SK-N-SH treated with all-trans-retinoic acid at 6 μM for 48 hours (cell line): Measurements from ENCODE around the gene CALHM4.
A peak's percentile ranks its signal among the peaks of the same experiment; 100 is the strongest.

Experiments
- ATAC-seq: fragments of 200-7000 bp; cut with Tn5 transposase; 3 replicates; pipeline ENCODE4 v1.9.1; 2020; ENCODE audit warnings: mild to moderate bottlenecking, moderate library complexity
- ARNTL ChIP-seq: fragments of 450-650 bp; formaldehyde crosslinking; IDR thresholded peaks from 2 replicates; pipeline ENCODE4 v1.5.0; 2020; ENCODE audit warnings: low read depth, mild to moderate bottlenecking, moderate library complexity, borderline replicate concordance
- ESRRG ChIP-seq: fragments of 250-450 bp; sonication (Bioruptor Pico); IDR thresholded peaks from 2 replicates; pipeline ENCODE4 v1.6.1; 2021; ENCODE audit warnings: mild to moderate bottlenecking
- GLIS3 ChIP-seq: fragments of 250-450 bp; sonication (Bioruptor Pico); IDR thresholded peaks from 2 replicates; pipeline ENCODE4 v1.5.0; 2020; ENCODE audit warnings: mild to moderate bottlenecking, moderate library complexity
- ISL1 ChIP-seq: fragments of 250-450 bp; sonication (Bioruptor Pico); IDR thresholded peaks from 2 replicates; pipeline ENCODE4 v2.1.2; 2022; ENCODE audit warnings: mild to moderate bottlenecking, moderate library complexity
- OSR1 ChIP-seq: fragments of 250-450 bp; sonication (Bioruptor Pico); IDR thresholded peaks from 2 replicates; pipeline ENCODE4 v1.8.0; 2022; ENCODE audit warnings: moderate library complexity, mild to moderate bottlenecking, inconsistent platforms
- PPARA ChIP-seq: fragments of 250-450 bp; sonication (Bioruptor Pico); IDR thresholded peaks from 2 replicates; pipeline ENCODE4 v1.5.0; 2020; ENCODE audit warnings: mild to moderate bottlenecking, borderline replicate concordance
- RARB ChIP-seq: fragments of 250-450 bp; sonication (Bioruptor Pico); IDR thresholded peaks from 2 replicates; pipeline ENCODE4 v1.8.0; 2021; ENCODE audit warnings: mild to moderate bottlenecking, moderate library complexity
- SNAI2 ChIP-seq: fragments of 250-450 bp; sonication (Bioruptor Pico); IDR thresholded peaks from 2 replicates; pipeline ENCODE4 v1.5.0; 2020; ENCODE audit warnings: mild to moderate bottlenecking, moderate library complexity
- TOX ChIP-seq: fragments of 250-450 bp; sonication (Bioruptor Pico); IDR thresholded peaks from 2 replicates; pipeline ENCODE4 v1.8.0; 2021; ENCODE audit warnings: mild to moderate bottlenecking, moderate library complexity, borderline replicate concordance
- ZC3H10 ChIP-seq: fragments of 250-450 bp; sonication (Bioruptor Pico); IDR thresholded peaks from 2 replicates; pipeline ENCODE4 v1.5.1; 2021; ENCODE audit warnings: mild to moderate bottlenecking, moderate library complexity
- ZFP3 ChIP-seq: fragments of 250-450 bp; sonication (Bioruptor Pico); IDR thresholded peaks from 2 replicates; pipeline ENCODE4 v1.5.0; 2020; ENCODE audit warnings: mild to moderate bottlenecking, moderate library complexity
- ZFP30 ChIP-seq: fragments of 450-650 bp; formaldehyde crosslinking; IDR thresholded peaks from 2 replicates; pipeline ENCODE4 v1.5.0; 2022; ENCODE audit warnings: mild to moderate bottlenecking, moderate library complexity
- ZNF565 ChIP-seq: fragments of 450-650 bp; formaldehyde crosslinking; conservative IDR thresholded peaks from 2 replicates; pipeline ENCODE4 v1.5.0; 2020; ENCODE audit warnings: low read depth, mild to moderate bottlenecking, moderate library complexity
- ZNF8 ChIP-seq: fragments of 450-650 bp; formaldehyde crosslinking; IDR thresholded peaks from 2 replicates; pipeline ENCODE4 v1.5.0; 2020; ENCODE audit warnings: mild to moderate bottlenecking, moderate library complexity
- TF ChIP-seq, protein P1 (sequence below): fragments of 250-450 bp; sonication (Bioruptor Pico); IDR thresholded peaks from 2 replicates; pipeline ENCODE4 v1.8.0; 2020; ENCODE audit warnings: mild to moderate bottlenecking, moderate library complexity, borderline replicate concordance
- TF ChIP-seq, protein P2 (sequence below): fragments of 250-450 bp; sonication (Bioruptor Pico); IDR thresholded peaks from 2 replicates; pipeline ENCODE4 v1.5.0; 2020; ENCODE audit warnings: mild to moderate bottlenecking, moderate library complexity
- TF ChIP-seq, protein P3 (sequence below): fragments of 250-450 bp; sonication (Bioruptor Pico); IDR thresholded peaks from 2 replicates; pipeline ENCODE4 v1.5.1; 2020; ENCODE audit warnings: low read depth, mild to moderate bottlenecking, moderate library complexity
- TF ChIP-seq, protein P4 (sequence below): fragments of 250-450 bp; sonication (Bioruptor Pico); IDR thresholded peaks from 2 replicates; pipeline ENCODE4 v1.5.1; 2021; ENCODE audit warnings: mild to moderate bottlenecking, moderate library complexity
- TF ChIP-seq, protein P5 (sequence below): fragments of 250-450 bp; sonication (Bioruptor Pico); IDR thresholded peaks from 2 replicates; pipeline ENCODE4 v1.8.0; 2021; ENCODE audit warnings: low read depth, mild to moderate bottlenecking, moderate library complexity, borderline replicate concordance

The CALHM4 gene

DNA sequence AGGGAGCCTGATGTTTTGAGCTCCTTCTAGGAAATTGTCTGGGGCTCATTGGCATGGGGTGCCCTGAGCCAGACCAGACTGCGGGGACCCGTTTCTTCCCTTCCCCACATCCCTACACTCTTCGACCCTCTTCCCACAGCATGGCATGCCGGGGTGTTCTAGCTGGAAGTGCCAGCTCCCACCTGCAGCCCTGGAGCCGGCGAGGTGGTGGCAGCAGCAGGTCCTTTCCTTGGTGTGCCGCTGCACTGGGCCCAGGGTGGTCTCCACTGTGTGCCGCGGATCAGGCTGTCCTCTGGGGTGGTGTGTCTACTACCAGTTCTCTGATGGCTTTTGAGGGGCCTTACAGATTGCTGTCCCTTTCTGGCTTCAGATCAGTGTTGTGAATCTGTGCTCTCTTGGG lies 10.3 kb downstream of the CALHM4 start (continued):
- TF ChIP-seq ZFP30 (CRISPR knock-in tag) (no peak), ISL1 (CRISPR knock-in tag) (no peak), TOX (CRISPR knock-in tag) (no peak)
- TF ChIP-seq, protein P1, sequence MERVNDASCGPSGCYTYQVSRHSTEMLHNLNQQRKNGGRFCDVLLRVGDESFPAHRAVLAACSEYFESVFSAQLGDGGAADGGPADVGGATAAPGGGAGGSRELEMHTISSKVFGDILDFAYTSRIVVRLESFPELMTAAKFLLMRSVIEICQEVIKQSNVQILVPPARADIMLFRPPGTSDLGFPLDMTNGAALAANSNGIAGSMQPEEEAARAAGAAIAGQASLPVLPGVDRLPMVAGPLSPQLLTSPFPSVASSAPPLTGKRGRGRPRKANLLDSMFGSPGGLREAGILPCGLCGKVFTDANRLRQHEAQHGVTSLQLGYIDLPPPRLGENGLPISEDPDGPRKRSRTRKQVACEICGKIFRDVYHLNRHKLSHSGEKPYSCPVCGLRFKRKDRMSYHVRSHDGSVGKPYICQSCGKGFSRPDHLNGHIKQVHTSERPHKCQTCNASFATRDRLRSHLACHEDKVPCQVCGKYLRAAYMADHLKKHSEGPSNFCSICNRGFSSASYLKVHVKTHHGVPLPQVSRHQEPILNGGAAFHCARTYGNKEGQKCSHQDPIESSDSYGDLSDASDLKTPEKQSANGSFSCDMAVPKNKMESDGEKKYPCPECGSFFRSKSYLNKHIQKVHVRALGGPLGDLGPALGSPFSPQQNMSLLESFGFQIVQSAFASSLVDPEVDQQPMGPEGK (CRISPR knock-in tag) = no peak
- TF ChIP-seq, all 23 proteins: peak for 0

DNA sequence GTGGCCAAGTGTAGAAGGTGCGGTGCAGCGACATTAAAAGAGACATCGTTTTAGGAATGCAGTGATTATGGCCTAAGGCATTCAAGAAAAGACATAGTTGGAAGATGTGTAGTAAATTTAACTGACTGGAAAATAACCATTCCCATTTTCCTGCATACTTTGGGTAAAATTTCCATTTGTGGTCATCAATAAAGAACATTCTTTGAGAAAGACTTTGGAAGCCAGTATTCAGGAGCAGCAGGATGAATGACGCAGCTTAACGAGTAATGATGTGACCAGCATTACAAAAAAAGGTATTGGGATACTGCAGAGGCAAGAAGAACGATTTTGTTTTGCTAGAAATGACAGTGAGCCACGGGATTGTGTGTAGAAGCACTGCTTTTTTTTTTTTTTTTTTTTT lies 10.8 kb downstream of the CALHM4 start:
- TF ChIP-seq, protein P2, sequence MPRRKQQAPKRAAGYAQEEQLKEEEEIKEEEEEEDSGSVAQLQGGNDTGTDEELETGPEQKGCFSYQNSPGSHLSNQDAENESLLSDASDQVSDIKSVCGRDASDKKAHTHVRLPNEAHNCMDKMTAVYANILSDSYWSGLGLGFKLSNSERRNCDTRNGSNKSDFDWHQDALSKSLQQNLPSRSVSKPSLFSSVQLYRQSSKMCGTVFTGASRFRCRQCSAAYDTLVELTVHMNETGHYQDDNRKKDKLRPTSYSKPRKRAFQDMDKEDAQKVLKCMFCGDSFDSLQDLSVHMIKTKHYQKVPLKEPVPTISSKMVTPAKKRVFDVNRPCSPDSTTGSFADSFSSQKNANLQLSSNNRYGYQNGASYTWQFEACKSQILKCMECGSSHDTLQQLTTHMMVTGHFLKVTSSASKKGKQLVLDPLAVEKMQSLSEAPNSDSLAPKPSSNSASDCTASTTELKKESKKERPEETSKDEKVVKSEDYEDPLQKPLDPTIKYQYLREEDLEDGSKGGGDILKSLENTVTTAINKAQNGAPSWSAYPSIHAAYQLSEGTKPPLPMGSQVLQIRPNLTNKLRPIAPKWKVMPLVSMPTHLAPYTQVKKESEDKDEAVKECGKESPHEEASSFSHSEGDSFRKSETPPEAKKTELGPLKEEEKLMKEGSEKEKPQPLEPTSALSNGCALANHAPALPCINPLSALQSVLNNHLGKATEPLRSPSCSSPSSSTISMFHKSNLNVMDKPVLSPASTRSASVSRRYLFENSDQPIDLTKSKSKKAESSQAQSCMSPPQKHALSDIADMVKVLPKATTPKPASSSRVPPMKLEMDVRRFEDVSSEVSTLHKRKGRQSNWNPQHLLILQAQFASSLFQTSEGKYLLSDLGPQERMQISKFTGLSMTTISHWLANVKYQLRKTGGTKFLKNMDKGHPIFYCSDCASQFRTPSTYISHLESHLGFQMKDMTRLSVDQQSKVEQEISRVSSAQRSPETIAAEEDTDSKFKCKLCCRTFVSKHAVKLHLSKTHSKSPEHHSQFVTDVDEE (CRISPR knock-in tag) = no peak
- TF ChIP-seq, protein P3, sequence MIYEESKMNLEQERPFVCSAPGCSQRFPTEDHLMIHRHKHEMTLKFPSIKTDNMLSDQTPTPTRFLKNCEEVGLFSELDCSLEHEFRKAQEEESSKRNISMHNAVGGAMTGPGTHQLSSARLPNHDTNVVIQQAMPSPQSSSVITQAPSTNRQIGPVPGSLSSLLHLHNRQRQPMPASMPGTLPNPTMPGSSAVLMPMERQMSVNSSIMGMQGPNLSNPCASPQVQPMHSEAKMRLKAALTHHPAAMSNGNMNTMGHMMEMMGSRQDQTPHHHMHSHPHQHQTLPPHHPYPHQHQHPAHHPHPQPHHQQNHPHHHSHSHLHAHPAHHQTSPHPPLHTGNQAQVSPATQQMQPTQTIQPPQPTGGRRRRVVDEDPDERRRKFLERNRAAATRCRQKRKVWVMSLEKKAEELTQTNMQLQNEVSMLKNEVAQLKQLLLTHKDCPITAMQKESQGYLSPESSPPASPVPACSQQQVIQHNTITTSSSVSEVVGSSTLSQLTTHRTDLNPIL (CRISPR knock-in tag) = no peak
- no peak for TF ChIP-seq ZNF565 (CRISPR knock-in tag)
- TF ChIP-seq RARB (CRISPR knock-in tag) = no peak
- TF ChIP-seq PPARA = no peak
- TF ChIP-seq GLIS3 (CRISPR knock-in tag) = no peak
- TF ChIP-seq, protein P1 (CRISPR knock-in tag) = no peak
- TF ChIP-seq SNAI2 (CRISPR knock-in tag) = no peak
- TF ChIP-seq TOX (CRISPR knock-in tag) = no peak
- no peak for TF ChIP-seq ESRRG (CRISPR knock-in tag)
- TF ChIP-seq, protein P4, sequence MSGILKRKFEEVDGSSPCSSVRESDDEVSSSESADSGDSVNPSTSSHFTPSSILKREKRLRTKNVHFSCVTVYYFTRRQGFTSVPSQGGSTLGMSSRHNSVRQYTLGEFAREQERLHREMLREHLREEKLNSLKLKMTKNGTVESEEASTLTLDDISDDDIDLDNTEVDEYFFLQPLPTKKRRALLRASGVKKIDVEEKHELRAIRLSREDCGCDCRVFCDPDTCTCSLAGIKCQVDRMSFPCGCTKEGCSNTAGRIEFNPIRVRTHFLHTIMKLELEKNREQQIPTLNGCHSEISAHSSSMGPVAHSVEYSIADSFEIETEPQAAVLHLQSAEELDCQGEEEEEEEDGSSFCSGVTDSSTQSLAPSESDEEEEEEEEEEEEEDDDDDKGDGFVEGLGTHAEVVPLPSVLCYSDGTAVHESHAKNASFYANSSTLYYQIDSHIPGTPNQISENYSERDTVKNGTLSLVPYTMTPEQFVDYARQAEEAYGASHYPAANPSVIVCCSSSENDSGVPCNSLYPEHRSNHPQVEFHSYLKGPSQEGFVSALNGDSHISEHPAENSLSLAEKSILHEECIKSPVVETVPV = no peak
- no peak for TF ChIP-seq ZNF8 (CRISPR knock-in tag)
- TF ChIP-seq ARNTL (CRISPR knock-in tag) = no peak
- TF ChIP-seq ZC3H10 (CRISPR knock-in tag) = no peak
- TF ChIP-seq, protein P5, sequence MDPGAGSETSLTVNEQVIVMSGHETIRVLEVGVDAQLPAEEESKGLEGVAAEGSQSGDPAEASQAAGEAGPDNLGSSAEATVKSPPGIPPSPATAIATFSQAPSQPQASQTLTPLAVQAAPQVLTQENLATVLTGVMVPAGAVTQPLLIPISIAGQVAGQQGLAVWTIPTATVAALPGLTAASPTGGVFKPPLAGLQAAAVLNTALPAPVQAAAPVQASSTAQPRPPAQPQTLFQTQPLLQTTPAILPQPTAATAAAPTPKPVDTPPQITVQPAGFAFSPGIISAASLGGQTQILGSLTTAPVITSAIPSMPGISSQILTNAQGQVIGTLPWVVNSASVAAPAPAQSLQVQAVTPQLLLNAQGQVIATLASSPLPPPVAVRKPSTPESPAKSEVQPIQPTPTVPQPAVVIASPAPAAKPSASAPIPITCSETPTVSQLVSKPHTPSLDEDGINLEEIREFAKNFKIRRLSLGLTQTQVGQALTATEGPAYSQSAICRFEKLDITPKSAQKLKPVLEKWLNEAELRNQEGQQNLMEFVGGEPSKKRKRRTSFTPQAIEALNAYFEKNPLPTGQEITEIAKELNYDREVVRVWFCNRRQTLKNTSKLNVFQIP (CRISPR knock-in tag) = no peak
- no peak for TF ChIP-seq ZFP30 (CRISPR knock-in tag)
- no peak for TF ChIP-seq OSR1
- no peak for TF ChIP-seq ISL1 (CRISPR knock-in tag)
- TF ChIP-seq ZFP3 (CRISPR knock-in tag) = no peak
- TF ChIP-seq, all 23 proteins: peak for 0
- peak; percentile 37; the same call in 2 of the 3 replicates for ATAC-seq
